Liver (tissue), 9 donors: ENCODE data around the gene SRGAP1. TPM values are rescaled to one million over a fixed set of nuclear protein-coding genes. Genes with fewer than 3 reads are reported as not detected.
A peak's percentile ranks its signal among the peaks of the same experiment; 100 is the strongest.

ENCODE experiments used
- DNase-seq: peaks from one replicate; pipeline ENCODE4 v3.0.0-alpha.2; 2017; ENCODE audit warnings: low spot score
- H3K27ac ChIP-seq, 2 donors: one replicate each; pipeline ENCODE4 v1.7.0; 2013; ENCODE audit warnings: inconsistent platforms in 2 of 2, low read length in 2 of 2, control low read depth in 1 of 2, low read depth in 1 of 2, mild to moderate bottlenecking in 1 of 2
- H3K27me3 ChIP-seq, 4 donors: one replicate each; pipeline versions ENCODE4 v1.6.1 to v1.7.0; 2013; ENCODE audit warnings: low read length in 3 of 4, inconsistent platforms in 1 of 4, mild to moderate bottlenecking in 1 of 4, moderate library complexity in 1 of 4; ENCODE audit not compliant: control insufficient read depth in 4 of 4, insufficient read depth in 4 of 4
- H3K36me3 ChIP-seq, 4 donors: one replicate each; pipeline versions ENCODE4 v1.6.1 to v1.7.0; 2013; ENCODE audit warnings: low read length in 3 of 4, mild to moderate bottlenecking in 3 of 4, low read depth in 1 of 4, moderate library complexity in 1 of 4; ENCODE audit not compliant: control insufficient read depth in 4 of 4, insufficient read depth in 3 of 4
- H3K4me1 ChIP-seq, 4 donors: one replicate each; pipeline versions ENCODE4 v1.6.1 to v1.7.0; 2013; ENCODE audit warnings: low read length in 3 of 4, mild to moderate bottlenecking in 3 of 4, moderate library complexity in 1 of 4; ENCODE audit not compliant: control insufficient read depth in 4 of 4, insufficient read depth in 4 of 4
- H3K4me3 ChIP-seq, 3 donors: one replicate each; pipeline versions ENCODE4 v1.6.1 to v1.7.0; 2013; ENCODE audit warnings: low read length in 3 of 3, control low read depth in 1 of 3, low read depth in 1 of 3, mild to moderate bottlenecking in 1 of 3
- H3K9ac ChIP-seq, 2 donors: one replicate each; pipeline ENCODE4 v1.7.0; 2013; ENCODE audit warnings: low read length in 2 of 2, mild to moderate bottlenecking in 2 of 2, moderate library complexity in 2 of 2, control low read depth in 1 of 2, low read depth in 1 of 2
- H3K9me3 ChIP-seq, 4 donors: one replicate each; pipeline versions ENCODE4 v1.6.1 to v1.7.0; 2013; ENCODE audit warnings: low read length in 3 of 4; ENCODE audit not compliant: control insufficient read depth in 4 of 4
- ATF3 ChIP-seq: IDR thresholded peaks from 2 replicates; pipeline ENCODE4 v1.6.1; 2016; ENCODE audit warnings: antibody characterized with exemption
- EGR1 ChIP-seq, 2 donors: IDR thresholded peaks; 2 replicates each; pipeline ENCODE4 v1.6.1; 2016 to 2018; ENCODE audit warnings: antibody characterized with exemption in 2 of 2, low read depth in 2 of 2
- FOXA1 ChIP-seq: IDR thresholded peaks from 2 replicates; pipeline ENCODE4 v1.6.1; 2016; ENCODE audit warnings: antibody characterized with exemption
- FOXA2 ChIP-seq: IDR thresholded peaks from 2 replicates; pipeline ENCODE4 v1.6.1; 2016; ENCODE audit warnings: antibody characterized with exemption
- HNF4A ChIP-seq, 2 donors: conservative IDR thresholded peaks; 2 replicates each; pipeline ENCODE4 v1.6.1; 2016; ENCODE audit warnings: antibody characterized with exemption in 2 of 2, mild to moderate bottlenecking in 2 of 2
- HNF4G ChIP-seq: IDR thresholded peaks from 2 replicates; pipeline ENCODE4 v1.6.1; 2016; ENCODE audit warnings: antibody characterized with exemption
- JUND ChIP-seq, 2 donors: IDR thresholded peaks; 2 replicates each; pipeline ENCODE4 v1.6.1; 2016; ENCODE audit warnings: antibody characterized with exemption in 2 of 2
- MAX ChIP-seq: IDR thresholded peaks from 2 replicates; pipeline ENCODE4 v1.6.1; 2016; ENCODE audit warnings: antibody characterized with exemption
- NR2F2 ChIP-seq: IDR thresholded peaks from 2 replicates; pipeline ENCODE4 v1.6.1; 2016; ENCODE audit warnings: antibody characterized with exemption
- RAD21 ChIP-seq, 2 donors: IDR thresholded peaks; 2 replicates each; pipeline ENCODE4 v1.6.1; 2016; ENCODE audit warnings: antibody characterized with exemption in 2 of 2, mild to moderate bottlenecking in 2 of 2
- REST ChIP-seq: IDR thresholded peaks from 2 replicates; pipeline ENCODE4 v1.6.1; 2016; ENCODE audit warnings: antibody characterized with exemption, mild to moderate bottlenecking
- SP1 ChIP-seq: IDR thresholded peaks from 2 replicates; pipeline ENCODE4 v1.6.1; 2018; ENCODE audit warnings: antibody characterized with exemption, mild to moderate bottlenecking
- ZBTB33 ChIP-seq: IDR thresholded peaks from 2 replicates; pipeline ENCODE4 v1.6.1; 2016; ENCODE audit warnings: antibody characterized with exemption
- WGBS: extraction: QIAGEN DNeasy Blood & Tissue Kit; methylation state at CpG from one replicate; pipeline ENCODE4 v1.1.7; 2013; 5-methylcytosine and 5-hydroxymethylcytosine counted together
- polyA plus RNA-seq, 2 donors: library from polyadenylated mRNA; stranded (reverse) in 1 of 2; unstranded in 1 of 2; fragments of 200-250 nt in 1 of 2; fragments of >200 nt in 1 of 2; fragmentation: Nextera tagmentation in 1 of 2; extraction: Ambion mirVana in 1 of 2; gene quantifications; one replicate each; pipeline versions ENCODE4 v1.2.1 to v1.2.3, GENCODE V29; 2013 to 2015
- total RNA-seq, 2 donors: library from RNA; depleted of rRNA; stranded (reverse); fragments of >200 nt; gene quantifications; one replicate each; pipeline ENCODE4 v1.2.3, GENCODE V29; 2014
- donor health status: healthy.
- donor health status: healthy.
- donor health status: healthy.
- donor health status: healthy.
- donor health status: healthy.

Gene SRGAP1
- total and polyA plus RNA-seq, 4 donors, result 0.28 to 1.3 (median 0.85) TPM

GRCh38 chr12:63937378-63938316, 93.1 kb downstream of the SRGAP1 start:
- Histone ChIP-seq H3K27ac (no peak overlapping the region), H3K4me3 (no peak overlapping the region), H3K9me3 (no peaks in the 10 kb centered on the region), H3K4me1 (no peaks in the 10 kb centered on the region), H3K36me3 (no peaks in the 10 kb centered on the region), H3K27me3 (peaks cover 0 to 2% (median 0%) of the 10 kb centered on the region in 4 donors), H3K9ac (no peak overlapping the region)
- no peak for DNase-seq
- TF ChIP-seq EGR1 (IDR thresholded peaks at IDR 0.05; ENCODE audit: low read depth in 2 of 2) (no peak), ATF3 (no peak), FOXA1 (no peak), REST (no peak), HNF4G (no peak), JUND (IDR thresholded peaks at IDR 0.05) (no peak), FOXA2 (no peak), SP1 (no peak), MAX (no peak), HNF4A (conservative IDR thresholded peaks at IDR 0.05) (no peak), ZBTB33 (no peak), NR2F2 (no peak)
- WGBS, result 90% methylated on average over 12 of the region's 12 CpGs

DNA sequence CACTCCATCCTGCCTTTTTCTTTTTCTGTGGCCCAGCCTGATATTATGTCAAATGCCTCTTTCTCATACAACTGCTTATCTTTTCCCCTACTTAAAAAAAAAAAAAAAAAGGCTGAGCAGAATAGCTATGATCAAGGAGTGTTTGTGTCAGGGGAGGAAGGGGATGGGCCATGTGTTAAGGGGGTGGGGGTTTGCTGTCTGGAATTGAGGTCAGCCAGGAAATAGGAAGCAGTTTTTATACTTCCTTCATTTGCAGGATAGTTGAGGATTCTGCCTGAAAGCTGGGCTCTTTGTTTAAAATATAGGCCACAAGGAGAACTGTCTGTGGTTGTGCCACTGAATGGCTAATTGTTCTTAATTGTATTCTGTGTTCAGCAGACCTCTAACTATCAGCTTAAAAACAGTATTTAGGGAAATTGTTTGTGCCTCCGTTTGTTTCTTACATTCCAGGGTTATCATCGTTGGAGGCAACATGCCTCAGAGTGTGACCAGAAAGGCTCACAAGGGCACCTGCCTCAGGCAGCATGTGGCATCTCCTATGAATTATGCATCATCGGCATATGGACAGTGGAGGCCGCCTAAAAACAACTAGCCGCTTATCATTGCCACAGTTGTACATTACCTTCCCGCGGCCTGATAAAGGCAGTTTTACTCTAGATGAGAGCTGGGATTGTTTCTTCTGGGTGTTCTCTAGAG, 96.0 kb downstream of the SRGAP1 start:
- H3K36me3 ChIP-seq, result no peaks in the 10 kb centered on the region
- H3K27me3 ChIP-seq, result no peaks in the 10 kb centered on the region
- TF ChIP-seq FOXA1 (no peak), NR2F2 (peak; percentile 28), RAD21 (IDR thresholded peaks at IDR 0.05) (peak; percentile 13 to 37)
- WGBS, result 77% methylated on average over 7 of the region's 7 CpGs
- no peak overlapping the region for H3K4me3 ChIP-seq
- H3K9me3 ChIP-seq, result no peaks in the 10 kb centered on the region
- H3K4me1 ChIP-seq, result peaks cover 0 to 2% (median 0%) of the 10 kb centered on the region in 4 donors
- no peak overlapping the region for H3K9ac ChIP-seq
- no peak for DNase-seq
- no peak overlapping the region for H3K27ac ChIP-seq
